K562 (cell line): Measurements from ENCODE around the gene ATP5PB. TPM values are rescaled to one million over a fixed set of nuclear protein-coding genes. Genes with fewer than 3 reads are reported as not detected.

Source experiments
- ATAC-seq: fragments of 200-7000 bp; cut with Tn5 transposase; 3 replicates; pipeline ENCODE4 v1.9.1; 2020; ENCODE audit warnings: moderate library complexity
- BruUV-seq: library from RNA; stranded (reverse); fragments of 400-500 nt; replicated peaks from 2 replicates; lab custom pipeline; 2021; lab: Mats Ljungman, UMichigan
- CTCF ChIA-PET: fragments of 300-600 bp; formaldehyde crosslinking; extraction: SDS; loops from one replicate; lab custom pipeline; 2021; ENCODE audit warnings: low intra/inter-chr PET ratio; lab: Yijun Ruan, JAX
- POLR2A ChIA-PET: fragments of 300-600, 350-650 bp; sonication (Branson Sonifier 250); formaldehyde crosslinking; extraction: SDS; loops from one replicate; lab custom pipeline; 2021; ENCODE audit warnings: antibody characterized with exemption, inconsistent platforms; lab: Yijun Ruan, JAX
- DNase-seq, 4 experiments: peaks; one replicate each; pipeline versions ENCODE4 v3.0.0 to v3.0.0-alpha.2; 2011 to 2018; ENCODE audit warnings: low spot score in 3 of 4, mixed read lengths in 3 of 4; ENCODE audit errors: extremely low read depth in 1 of 4
- FAIRE-seq: peaks from 2 replicates; lab custom pipeline; 2011; peaks lifted over from hg19 to GRCh38; lab: Jason Lieb, UNC
- H2AFZ ChIP-seq: 2 replicates; pipeline ENCODE4 v1.6.0; 2011; ENCODE audit warnings: low read depth, low read length, control low read depth, inconsistent platforms
- H3K27ac ChIP-seq: fragments of 200-600 bp; 3 replicates; pipeline ENCODE4 v1.8.0; 2011; ENCODE audit warnings: low read depth, mild to moderate bottlenecking, control low read depth, inconsistent platforms, low read length, moderate library complexity, mixed read lengths; ENCODE audit errors: extremely low read depth
- H3K27me3 ChIP-seq, 2 experiments: fragments of 300-600 bp in 1 of 2; 2 replicates in 1 of 2; 3 replicates in 1 of 2; pipeline versions ENCODE4 v1.6.0 to v1.8.0; 2011; ENCODE audit warnings: inconsistent platforms in 2 of 2, low read length in 2 of 2, mild to moderate bottlenecking in 1 of 2, mixed read lengths in 1 of 2, moderate library complexity in 1 of 2; ENCODE audit not compliant: control insufficient read depth in 2 of 2, insufficient read depth in 2 of 2
- H3K36me3 ChIP-seq: fragments of 300-600 bp; 3 replicates; pipeline ENCODE4 v1.8.0; 2011; ENCODE audit warnings: mild to moderate bottlenecking, low read length, inconsistent platforms; ENCODE audit not compliant: control insufficient read depth, insufficient read depth
- H3K4me1 ChIP-seq, 2 experiments: fragments of 200-600 bp in 1 of 2; replicated peaks in 1 of 2; 2 replicates in 1 of 2; 3 replicates in 1 of 2; pipeline versions ENCODE4 v1.5.1 to v1.8.0; 2011; ENCODE audit warnings: inconsistent platforms in 2 of 2, low read length in 2 of 2, mild to moderate bottlenecking in 1 of 2, mixed read lengths in 1 of 2, moderate library complexity in 1 of 2; ENCODE audit not compliant: control insufficient read depth in 2 of 2, insufficient read depth in 2 of 2
- H3K4me2 ChIP-seq: 2 replicates; pipeline ENCODE4 v1.6.1; 2011; ENCODE audit warnings: low read length, control low read depth, inconsistent platforms, mixed read lengths; ENCODE audit not compliant: insufficient read depth
- H3K4me3 ChIP-seq: fragments of 200-600 bp; sonication (generic), shearing (Covaris generic); 2 replicates; pipeline ENCODE4 v1.5.1; 2016; ENCODE audit warnings: control low read depth, inconsistent platforms
- H3K79me2 ChIP-seq: fragments of 200-600 bp; 3 replicates; pipeline ENCODE4 v1.8.0; 2011; ENCODE audit warnings: low read length, inconsistent platforms; ENCODE audit not compliant: control insufficient read depth, insufficient read depth
- H3K9ac ChIP-seq, 2 experiments: 2 replicates each; pipeline versions ENCODE4 v1.6.0 to v1.6.1; 2011; ENCODE audit warnings: low read depth in 2 of 2, low read length in 2 of 2, control low read depth in 1 of 2, inconsistent platforms in 1 of 2, mild to moderate bottlenecking in 1 of 2, mixed read lengths in 1 of 2; ENCODE audit not compliant: insufficient read depth in 1 of 2
- H3K9me1 ChIP-seq: one replicate; pipeline ENCODE4 v1.6.0; 2011; ENCODE audit warnings: inconsistent platforms, mild to moderate bottlenecking, low read length, moderate library complexity; ENCODE audit not compliant: control insufficient read depth, insufficient read depth
- H3K9me3 ChIP-seq: replicated peaks from 2 replicates; pipeline ENCODE4 v1.5.1; 2011; ENCODE audit warnings: low read depth, low read length, inconsistent platforms; ENCODE audit not compliant: control insufficient read depth, insufficient read depth
- H4K20me1 ChIP-seq: replicated peaks from 2 replicates; pipeline ENCODE4 v1.6.1; 2011; ENCODE audit warnings: low read length, inconsistent platforms, mixed read lengths; ENCODE audit not compliant: control insufficient read depth, insufficient read depth
- ARID1B ChIP-seq: fragments of 450-650 bp; IDR thresholded peaks from 2 replicates; pipeline ENCODE4 v1.6.1; 2016; ENCODE audit warnings: antibody characterized with exemption, mild to moderate bottlenecking, inconsistent platforms
- C11orf30 ChIP-seq: fragments of 450-650 bp; IDR thresholded peaks from 2 replicates; pipeline ENCODE4 v1.6.1; 2016; ENCODE audit warnings: low read depth, mild to moderate bottlenecking
- CBFA2T2 ChIP-seq: fragments of 450-650 bp; conservative IDR thresholded peaks from 2 replicates; pipeline ENCODE4 v1.6.1; 2017; ENCODE audit warnings: mild to moderate bottlenecking
- CHD4 ChIP-seq: fragments of 200-600 bp; sonication (generic); IDR thresholded peaks from 3 replicates; pipeline ENCODE4 v1.6.1; 2012; ENCODE audit warnings: low read depth, mild to moderate bottlenecking, mixed read lengths, low read length, inconsistent platforms; ENCODE audit not compliant: insufficient read depth, insufficient replicate concordance, poor library complexity, severe bottlenecking
- KAT2B ChIP-seq: IDR thresholded peaks from one replicate; pipeline ENCODE4 v1.6.1; 2012; ENCODE audit warnings: low read depth, mild to moderate bottlenecking, control low read depth, inconsistent platforms, low read length, moderate library complexity
- NFYB ChIP-seq: IDR thresholded peaks from 2 replicates; pipeline ENCODE4 v1.6.1; 2011; ENCODE audit warnings: mild to moderate bottlenecking, moderate library complexity; ENCODE audit not compliant: insufficient read length; ENCODE audit errors: extremely low read depth
- NR3C1 ChIP-seq: sonication (generic); formaldehyde crosslinking; IDR thresholded peaks from 2 replicates; pipeline ENCODE4 v1.8.1; 2022; ENCODE audit warnings: missing genetic modification reagents
- TOE1 ChIP-seq, 2 experiments: fragments of 450-650 bp in 1 of 2; sonication (generic) in 1 of 2; formaldehyde crosslinking in 1 of 2; IDR thresholded peaks; 2 replicates each; pipeline versions ENCODE4 v1.7.1 to v1.8.0; 2016 to 2022; ENCODE audit warnings: borderline replicate concordance in 2 of 2, mild to moderate bottlenecking in 2 of 2, antibody characterized with exemption in 1 of 2, inconsistent platforms in 1 of 2, low read depth in 1 of 2, missing genetic modification reagents in 1 of 2, moderate library complexity in 1 of 2
- ZNF175 ChIP-seq: fragments of 200-800 bp; sonication (Bioruptor generic); IDR thresholded peaks from 2 replicates; pipeline ENCODE4 v1.6.1; 2016; ENCODE audit warnings: low read depth, mild to moderate bottlenecking, missing genetic modification characterization, missing compliant biosample characterization
- ZNF316 ChIP-seq: fragments of 450-650 bp; IDR thresholded peaks from 2 replicates; pipeline ENCODE4 v1.6.1; 2016
- ZNF445 ChIP-seq: fragments of 250-450 bp; sonication (Bioruptor Pico); IDR thresholded peaks from 2 replicates; pipeline ENCODE4 v1.4.0; 2020; ENCODE audit warnings: low read depth, mild to moderate bottlenecking, moderate library complexity
- ZNF584 ChIP-seq: fragments of 200-800 bp; sonication (Bioruptor generic); IDR thresholded peaks from 2 replicates; pipeline ENCODE4 v1.6.1; 2016; ENCODE audit warnings: low read depth, mild to moderate bottlenecking, missing genetic modification characterization, missing compliant biosample characterization
- WGBS: fragments of 100-300 bp; shearing (Covaris generic); methylation state at CpG from one replicate; pipeline ENCODE4 v1.1.6; 2016; ENCODE audit warnings: low coverage, mixed read lengths; ENCODE audit not compliant: insufficient coverage; ENCODE audit errors: missing lambda C conversion rate; 5-methylcytosine and 5-hydroxymethylcytosine counted together
- in situ Hi-C: fragments of 300-500 bp; cut with MboI; formaldehyde crosslinking; loops from 4 replicates; pipeline ENCODE4 v1.15.0; 2018; ENCODE audit warnings: inconsistent platforms, mixed read lengths
- intact Hi-C: fragments of 100-400 bp; cut with micrococcal nuclease; formaldehyde crosslinking; loops from 2 replicates; pipeline ENCODE4 v1.14.2; 2022
- polyA plus RNA-seq, 8 experiments: library from polyadenylated mRNA; depleted of rRNA in 4 of 8; stranded (reverse) in 5 of 8; unstranded in 3 of 8; fragments of >200 nt; fragmentation: Nextera tagmentation in 2 of 8; fragmentation: Illumina TruSeq in 1 of 8; extraction: Ambion mirVana in 2 of 8; extraction: Trizol in 1 of 8; gene quantifications; 2 replicates each; pipeline versions ENCODE4 v1.2.1 to v1.2.3, GENCODE V29; 2011 to 2014; ENCODE audit warnings: inconsistent platforms in 1 of 8, missing spikeins in 1 of 8
- total RNA-seq, 7 experiments: library from RNA; depleted of rRNA in 6 of 7; stranded (reverse); fragments of >200 nt in 6 of 7; fragmentation: Illumina TruSeq in 2 of 7; extraction: Trizol in 2 of 7; gene quantifications; 2 replicates each; pipeline versions ENCODE4 v1.2.1 to v1.2.3, GENCODE V29; 2011 to 2021; ENCODE audit warnings: low replicate concordance in 1 of 7
- TF ChIP-seq, protein P1 (sequence below): IDR thresholded peaks from 2 replicates; pipeline ENCODE4 v1.6.1; 2012; ENCODE audit warnings: low read depth, low read length, improper control_type of control experiment, borderline replicate concordance
- TF ChIP-seq, protein P2 (sequence below): fragments of 250-450 bp; sonication (Bioruptor Pico); IDR thresholded peaks from 2 replicates; pipeline ENCODE4 v1.5.0; 2021
- TF ChIP-seq, protein P3 (sequence below): fragments of 250-450 bp; sonication (Bioruptor Pico); IDR thresholded peaks from 2 replicates; pipeline ENCODE4 v1.8.0; 2022; ENCODE audit warnings: moderate library complexity, mild to moderate bottlenecking, inconsistent platforms
- TF ChIP-seq, protein P4 (sequence below): fragments of 450-650 bp; IDR thresholded peaks from 2 replicates; pipeline ENCODE4 v1.6.1; 2016; ENCODE audit warnings: borderline replicate concordance

The ATP5PB gene
- total and polyA plus RNA-seq, 9 of the 15 experiments (the other 6 are each of a cell fraction or from before 2014, with no cell fraction given), result 651 to 2,735 (median 1,061) TPM

DNA sequence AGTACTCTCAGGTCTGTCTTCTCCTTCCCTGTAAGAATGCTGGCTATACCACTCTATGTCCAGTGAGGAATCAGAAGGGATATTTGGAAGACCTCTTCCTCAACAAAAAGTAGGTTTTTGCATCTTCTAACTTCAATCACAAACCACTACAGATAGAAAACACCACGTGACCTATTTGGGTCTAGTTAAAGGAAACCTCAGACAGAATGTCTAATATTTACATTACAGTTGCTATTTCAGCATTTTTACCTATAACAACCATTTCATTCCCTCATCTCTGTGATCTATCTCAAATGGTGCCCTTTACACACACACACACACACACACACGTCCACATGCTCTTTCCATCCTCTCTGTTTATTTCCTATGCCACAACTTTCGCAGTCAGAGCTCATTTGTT lies 62.1 kb downstream of the ATP5PB start:
- peaks cover 25 to 31% of the 10 kb centered on the region in 2 experiments for H3K4me1 ChIP-seq
- in situ Hi-C loops, result no loop called here
- intact Hi-C loops, result no loop called here
- TF ChIP-seq, protein P1, sequence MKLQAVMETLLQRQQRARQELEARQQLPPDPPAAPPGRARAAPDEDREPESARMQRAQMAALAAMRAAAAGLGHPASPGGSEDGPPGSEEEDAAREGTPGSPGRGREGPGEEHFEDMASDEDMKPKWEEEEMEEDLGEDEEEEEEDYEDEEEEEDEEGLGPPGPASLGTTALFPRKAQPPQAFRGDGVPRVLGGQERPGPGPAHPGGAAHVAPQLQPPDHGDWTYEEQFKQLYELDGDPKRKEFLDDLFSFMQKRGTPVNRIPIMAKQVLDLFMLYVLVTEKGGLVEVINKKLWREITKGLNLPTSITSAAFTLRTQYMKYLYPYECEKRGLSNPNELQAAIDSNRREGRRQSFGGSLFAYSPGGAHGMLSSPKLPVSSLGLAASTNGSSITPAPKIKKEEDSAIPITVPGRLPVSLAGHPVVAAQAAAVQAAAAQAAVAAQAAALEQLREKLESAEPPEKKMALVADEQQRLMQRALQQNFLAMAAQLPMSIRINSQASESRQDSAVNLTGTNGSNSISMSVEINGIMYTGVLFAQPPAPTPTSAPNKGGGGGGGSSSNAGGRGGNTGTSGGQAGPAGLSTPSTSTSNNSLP, result no peak
- TF ChIP-seq KAT2B (no peak), ZNF175 (no peak), ZNF584 (CRISPR knock-in tag) (no peak), ZNF445 (CRISPR knock-in tag) (no peak), CBFA2T2 (0 out of 2 replicates have a peak, but pooled peaks have one; percentile 10), ZNF316 (0 out of 2 replicates have a peak, but pooled peaks have one; percentile 19), NFYB (no peak), TOE1 (IDR thresholded peaks at IDR 0.05; ENCODE audit: borderline replicate concordance) (peak; percentile 49; the same call in 1 of the 2 replicates), TOE1 (CRISPR knock-in tag; IDR thresholded peaks at IDR 0.05; ENCODE audit: borderline replicate concordance, low read depth) (no peak), NR3C1 (CRISPR knock-in tag) (no peak), ARID1B (no peak), CHD4 (no peak), C11orf30 (peak; percentile 17; the same call in 1 of the 2 replicates)
- TF ChIP-seq, protein P2, sequence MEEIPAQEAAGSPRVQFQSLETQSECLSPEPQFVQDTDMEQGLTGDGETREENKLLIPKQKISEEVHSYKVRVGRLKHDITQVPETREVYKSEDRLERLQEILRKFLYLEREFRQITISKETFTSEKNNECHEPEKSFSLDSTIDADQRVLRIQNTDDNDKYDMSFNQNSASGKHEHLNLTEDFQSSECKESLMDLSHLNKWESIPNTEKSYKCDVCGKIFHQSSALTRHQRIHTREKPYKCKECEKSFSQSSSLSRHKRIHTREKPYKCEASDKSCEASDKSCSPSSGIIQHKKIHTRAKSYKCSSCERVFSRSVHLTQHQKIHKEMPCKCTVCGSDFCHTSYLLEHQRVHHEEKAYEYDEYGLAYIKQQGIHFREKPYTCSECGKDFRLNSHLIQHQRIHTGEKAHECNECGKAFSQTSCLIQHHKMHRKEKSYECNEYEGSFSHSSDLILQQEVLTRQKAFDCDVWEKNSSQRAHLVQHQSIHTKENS, result no peak
- TF ChIP-seq, protein P3, sequence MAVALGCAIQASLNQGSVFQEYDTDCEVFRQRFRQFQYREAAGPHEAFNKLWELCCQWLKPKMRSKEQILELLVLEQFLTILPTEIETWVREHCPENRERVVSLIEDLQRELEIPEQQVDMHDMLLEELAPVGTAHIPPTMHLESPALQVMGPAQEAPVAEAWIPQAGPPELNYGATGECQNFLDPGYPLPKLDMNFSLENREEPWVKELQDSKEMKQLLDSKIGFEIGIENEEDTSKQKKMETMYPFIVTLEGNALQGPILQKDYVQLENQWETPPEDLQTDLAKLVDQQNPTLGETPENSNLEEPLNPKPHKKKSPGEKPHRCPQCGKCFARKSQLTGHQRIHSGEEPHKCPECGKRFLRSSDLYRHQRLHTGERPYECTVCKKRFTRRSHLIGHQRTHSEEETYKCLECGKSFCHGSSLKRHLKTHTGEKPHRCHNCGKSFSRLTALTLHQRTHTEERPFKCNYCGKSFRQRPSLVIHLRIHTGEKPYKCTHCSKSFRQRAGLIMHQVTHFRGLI (CRISPR knock-in tag), result no peak
- TF ChIP-seq, protein P4, sequence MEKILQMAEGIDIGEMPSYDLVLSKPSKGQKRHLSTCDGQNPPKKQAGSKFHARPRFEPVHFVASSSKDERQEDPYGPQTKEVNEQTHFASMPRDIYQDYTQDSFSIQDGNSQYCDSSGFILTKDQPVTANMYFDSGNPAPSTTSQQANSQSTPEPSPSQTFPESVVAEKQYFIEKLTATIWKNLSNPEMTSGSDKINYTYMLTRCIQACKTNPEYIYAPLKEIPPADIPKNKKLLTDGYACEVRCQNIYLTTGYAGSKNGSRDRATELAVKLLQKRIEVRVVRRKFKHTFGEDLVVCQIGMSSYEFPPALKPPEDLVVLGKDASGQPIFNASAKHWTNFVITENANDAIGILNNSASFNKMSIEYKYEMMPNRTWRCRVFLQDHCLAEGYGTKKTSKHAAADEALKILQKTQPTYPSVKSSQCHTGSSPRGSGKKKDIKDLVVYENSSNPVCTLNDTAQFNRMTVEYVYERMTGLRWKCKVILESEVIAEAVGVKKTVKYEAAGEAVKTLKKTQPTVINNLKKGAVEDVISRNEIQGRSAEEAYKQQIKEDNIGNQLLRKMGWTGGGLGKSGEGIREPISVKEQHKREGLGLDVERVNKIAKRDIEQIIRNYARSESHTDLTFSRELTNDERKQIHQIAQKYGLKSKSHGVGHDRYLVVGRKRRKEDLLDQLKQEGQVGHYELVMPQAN, result no peak

More for the DNA sequence above, 62.1 kb downstream of the ATP5PB start:
- Histone ChIP-seq H3K9me1 (peaks cover 3% of the 10 kb centered on the region), H3K79me2 (no peaks in the 10 kb centered on the region), H4K20me1 (no peaks in the 10 kb centered on the region), H2AFZ (no peak overlapping the region), H3K27me3 (no peaks in the 10 kb centered on the region), H3K4me3 (no peak overlapping the region), H3K9me3 (no peaks in the 10 kb centered on the region), H3K27ac (no peak overlapping the region), H3K9ac (no peak overlapping the region), H3K36me3 (no peaks in the 10 kb centered on the region), H3K4me2 (no peak overlapping the region)
- no peak for DNase-seq
- ChIA-PET CTCF (no interaction called here), POLR2A (no interaction called here)
- BruUV-seq, result no TSS peak
- no peak for ATAC-seq
- no peak for FAIRE-seq
- WGBS, result 42% methylated on average over 3 of the region's 3 CpGs
